Measurements from ENCODE around the gene GLG1.

GLG1 gene

DNA sequence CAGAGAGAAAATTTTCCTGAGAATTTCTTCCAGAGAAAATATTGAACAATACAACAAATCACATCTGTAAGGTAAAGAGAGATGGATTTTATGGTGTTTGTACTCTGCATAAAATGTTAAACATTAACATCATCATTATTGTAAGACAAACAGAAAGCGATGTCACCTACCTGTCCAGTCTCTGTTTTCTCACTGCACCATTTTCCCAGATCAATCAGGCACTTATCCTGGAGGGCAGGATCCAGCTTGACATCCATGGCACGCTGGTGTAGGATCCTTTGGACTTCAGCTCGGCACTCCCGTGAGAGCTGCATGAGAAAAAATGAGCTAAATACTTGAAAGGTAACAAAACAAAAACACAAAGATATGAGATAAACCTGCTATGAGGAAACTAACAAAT lies 129.7 kb downstream of the GLG1 start:
- DNase-seq (ENCODE audit: low read depth, low spot score) = no peak

DNA sequence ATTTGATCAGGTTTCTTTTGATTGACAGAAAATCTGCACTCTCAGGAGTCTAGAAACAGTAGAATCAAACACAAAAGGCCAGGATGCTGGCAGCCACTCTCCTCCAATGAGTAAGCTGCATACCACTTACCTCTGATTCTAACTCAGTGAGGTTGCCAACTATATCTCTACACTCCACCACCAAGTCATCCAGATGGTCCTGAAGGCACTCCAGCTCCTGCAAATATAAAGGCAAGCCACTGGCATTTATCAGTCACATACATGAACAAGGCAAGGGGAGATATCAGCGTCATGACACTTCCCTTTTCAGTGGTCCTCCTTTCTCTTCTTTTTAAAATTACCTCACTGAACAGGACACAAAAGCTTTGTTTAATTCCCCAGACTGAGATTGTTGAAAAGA lies 132.5 kb downstream of the GLG1 start:
- no peak for DNase-seq (ENCODE audit: low read depth, low spot score)

DNA sequence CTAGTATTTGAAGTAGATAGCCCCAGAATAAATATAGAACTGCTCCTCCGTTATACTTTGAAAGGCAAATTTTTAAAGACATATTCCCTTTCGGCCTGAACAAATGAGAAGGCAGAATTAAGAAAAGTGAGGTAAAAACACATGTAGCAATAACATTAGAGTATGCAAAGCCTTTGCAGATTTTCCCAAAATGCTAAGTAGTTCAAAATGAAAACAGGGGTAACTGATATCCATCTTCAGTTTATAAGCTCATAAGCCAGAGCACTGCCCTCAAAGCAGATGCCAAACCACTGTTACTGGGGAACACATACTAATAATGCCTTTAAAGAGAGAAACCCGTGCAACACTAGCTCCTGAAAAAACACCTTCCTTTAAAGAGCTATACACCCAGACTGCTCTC lies 134.4 kb downstream of the GLG1 start:
- DNase-seq (ENCODE audit: low read depth, low spot score) = no peak

DNA sequence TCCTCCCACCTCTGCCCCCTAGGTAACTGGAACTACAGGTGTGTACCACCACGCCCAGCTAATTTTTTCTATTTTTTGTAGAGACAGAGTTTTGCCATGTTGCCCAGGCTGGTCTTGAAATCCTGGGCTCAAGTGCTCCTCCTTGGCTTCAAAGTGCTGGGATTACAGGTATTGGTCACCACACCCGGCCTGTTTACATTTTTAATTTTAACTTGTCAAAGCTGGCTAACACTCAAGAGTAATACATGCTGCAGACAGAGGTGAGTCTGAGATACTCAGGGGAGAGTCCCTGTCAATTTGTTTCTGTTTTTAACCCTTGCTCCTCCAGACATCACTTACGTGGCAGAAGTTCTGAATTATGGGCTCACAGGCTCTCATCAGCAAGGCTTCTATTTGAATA lies 134.9 kb downstream of the GLG1 start:
- no peak for DNase-seq (ENCODE audit: low read depth, low spot score)

DNA sequence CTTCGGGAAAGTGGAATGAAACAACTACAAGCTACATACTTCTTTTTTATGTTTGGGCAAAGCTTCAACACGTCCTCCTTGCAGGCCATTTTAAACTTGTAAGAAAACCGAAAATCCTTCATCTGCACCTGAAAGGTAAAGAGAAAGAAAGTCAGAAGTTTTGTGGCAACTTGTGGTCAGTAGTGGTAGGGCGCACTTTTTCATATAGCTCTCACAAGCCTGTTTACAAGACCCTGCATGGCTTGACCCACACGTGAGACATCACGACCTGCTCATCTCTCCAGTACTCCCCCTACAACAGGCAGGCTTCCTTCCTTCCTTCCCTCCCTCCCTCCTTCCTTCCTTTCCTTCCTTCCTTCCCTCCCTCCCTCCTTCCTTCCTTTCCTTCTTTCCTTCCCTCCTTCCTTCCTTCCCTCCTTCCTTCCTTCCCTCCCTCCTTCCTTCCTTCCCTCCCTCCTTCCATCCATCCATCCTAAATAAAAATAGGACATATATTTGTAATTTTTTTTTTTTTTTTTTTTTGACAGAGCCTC lies 136.9 kb downstream of the GLG1 start:
- DNase-seq (ENCODE audit: low read depth, low spot score) = no peak

DNA sequence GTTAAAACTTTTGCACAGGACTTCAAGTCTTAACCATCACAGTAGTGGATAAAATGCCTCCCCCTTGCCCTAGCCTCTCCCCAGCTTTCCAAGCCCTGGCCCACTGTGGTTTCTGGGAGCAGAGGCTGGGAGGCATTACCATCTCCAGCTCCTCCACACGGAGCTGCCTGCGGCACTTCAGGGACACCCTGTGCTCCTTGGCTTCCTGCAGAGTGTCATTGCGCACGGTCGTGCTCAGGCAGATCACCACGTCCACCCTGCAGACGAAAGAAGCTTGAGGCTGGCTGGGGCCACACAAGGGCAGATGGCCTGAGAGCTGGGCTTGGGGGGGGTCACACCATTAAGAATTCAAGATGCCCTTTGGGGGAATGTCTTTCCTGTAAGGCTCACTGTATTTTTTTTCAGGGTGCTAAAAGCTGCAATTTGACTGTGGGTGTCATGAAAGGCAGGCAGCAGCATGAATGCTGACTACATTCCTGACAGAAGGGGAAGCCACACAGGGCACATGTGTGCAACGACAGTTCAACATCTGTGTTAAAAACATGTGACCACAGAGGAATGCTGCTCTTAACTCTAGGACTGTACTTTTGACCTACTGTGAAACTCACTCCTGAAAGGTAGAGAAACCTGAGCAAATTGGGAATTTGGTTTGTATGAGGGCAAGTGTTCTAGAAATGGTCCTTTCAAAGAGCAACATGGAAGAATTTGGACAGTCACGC lies 137.9 kb downstream of the GLG1 start:
- no peak for DNase-seq (ENCODE audit: low read depth, low spot score)

DNA sequence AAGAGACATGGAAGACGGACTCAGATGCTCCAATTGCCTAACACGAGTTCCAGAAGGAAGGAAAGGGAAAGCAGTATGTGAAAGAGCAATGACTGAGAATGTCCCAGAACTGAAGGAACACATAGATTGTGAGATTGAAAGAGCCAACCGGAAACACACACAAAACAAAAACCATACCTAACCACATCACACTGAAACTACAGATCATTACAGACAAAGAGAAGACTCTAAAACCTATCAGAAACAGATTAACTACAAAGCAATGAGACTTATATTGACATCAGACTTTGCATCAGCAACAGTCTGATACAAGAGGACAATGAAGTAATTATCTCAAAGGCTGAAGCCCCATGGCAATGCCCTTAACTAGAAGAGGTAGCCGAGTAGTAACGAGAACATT lies 140.0 kb downstream of the GLG1 start:
- DNase-seq (ENCODE audit: low read depth, low spot score) = no peak

DNA sequence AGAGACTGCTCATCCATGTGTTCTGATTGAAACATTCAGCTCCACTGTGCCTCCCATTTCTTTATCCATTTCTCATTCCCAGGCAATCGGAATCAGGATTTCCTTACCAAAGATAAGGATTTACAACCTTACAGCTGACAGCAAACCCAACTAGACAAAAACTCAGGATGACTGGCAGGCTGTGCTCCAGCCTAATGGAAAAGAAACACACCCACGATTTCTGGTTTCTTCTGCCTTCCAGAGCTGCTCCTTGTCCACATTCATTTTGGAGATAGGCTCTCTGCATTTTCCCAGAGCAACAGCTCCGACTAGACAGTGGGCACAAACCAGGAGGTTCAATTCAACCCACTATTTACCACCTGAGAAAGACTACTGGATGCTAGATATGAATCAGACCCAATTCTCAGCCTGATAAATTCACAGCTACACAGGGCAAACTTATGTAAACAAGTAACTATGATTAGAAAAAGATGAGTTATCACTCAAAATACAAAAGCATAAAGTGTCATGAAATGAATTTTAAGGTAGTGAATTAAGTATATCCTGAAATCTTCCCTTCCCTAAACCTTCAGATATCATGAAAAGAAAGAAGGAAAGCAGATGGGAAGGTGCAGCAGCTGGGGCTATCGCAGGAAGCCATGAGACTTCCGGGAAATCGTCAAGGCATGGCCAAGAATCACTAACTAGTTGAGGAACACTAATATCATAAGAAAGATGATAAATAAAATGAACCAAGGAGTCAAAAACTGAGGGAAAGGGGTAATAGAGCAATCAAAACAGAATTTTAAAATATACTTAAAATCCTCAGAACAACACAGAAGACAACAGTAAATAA lies 140.8 kb downstream of the GLG1 start:
- no peak for DNase-seq (ENCODE audit: low read depth, low spot score)

DNA sequence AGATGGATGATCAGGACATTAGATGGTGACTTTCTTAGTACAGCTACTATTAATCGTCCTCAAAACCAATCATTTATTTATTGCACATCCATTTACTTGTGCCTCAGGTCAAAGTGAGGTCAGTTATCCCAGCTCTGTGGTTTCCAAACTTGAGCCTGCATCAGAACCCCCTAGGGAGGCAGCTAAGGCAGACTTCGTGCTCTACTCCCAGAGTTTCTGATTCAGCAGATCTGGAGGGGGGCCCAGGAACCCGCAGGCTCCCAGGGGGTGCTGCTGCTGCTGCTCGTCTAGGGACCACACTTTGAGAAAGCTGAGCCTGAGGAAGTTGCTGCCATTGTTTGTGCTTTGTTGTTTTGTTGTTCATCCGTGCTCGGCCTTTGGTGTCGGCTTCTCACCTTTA lies 141.6 kb downstream of the GLG1 start:
- no peak for DNase-seq (ENCODE audit: low read depth, low spot score)

DNA sequence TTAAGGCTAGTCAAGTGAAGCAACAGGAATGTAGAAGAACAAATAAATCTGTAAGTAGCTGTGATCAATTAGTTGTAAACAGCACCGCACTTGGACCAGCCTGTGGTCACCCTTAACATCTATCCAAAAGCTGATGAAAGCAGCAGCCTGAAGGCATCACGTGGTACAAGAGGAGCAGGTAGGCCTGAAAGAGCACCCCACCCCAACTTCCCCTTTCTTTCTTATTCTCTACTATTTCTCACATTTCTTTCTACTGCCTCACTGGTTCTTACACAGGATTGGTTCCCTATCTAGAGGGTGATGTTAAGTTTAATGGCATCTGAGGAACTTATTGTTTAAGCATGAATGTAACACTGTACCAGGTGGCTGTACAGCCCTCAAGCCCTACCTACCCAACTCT lies 143.0 kb downstream of the GLG1 start:
- DNase-seq (ENCODE audit: low read depth, low spot score) = no peak

DNA sequence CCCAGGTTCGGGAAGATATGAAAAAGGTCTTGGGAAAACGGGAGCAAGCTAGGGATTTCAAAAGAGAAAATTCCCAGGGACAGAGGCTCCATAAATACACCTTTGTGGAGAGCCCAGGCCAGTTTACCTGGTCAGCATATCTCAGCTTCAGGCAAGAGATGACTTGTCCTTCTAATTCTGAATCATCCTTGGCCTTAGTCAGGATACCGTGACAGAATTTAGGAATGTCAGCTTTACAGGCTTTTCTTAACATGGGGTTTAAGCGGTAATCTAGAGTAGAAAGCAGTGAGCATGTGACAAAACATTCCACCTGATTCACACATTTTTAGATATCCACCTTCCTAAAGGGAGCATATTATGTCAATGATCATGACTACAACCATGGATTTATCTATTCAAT lies 144.6 kb downstream of the GLG1 start:
- no peak for DNase-seq (ENCODE audit: low read depth, low spot score)

DNA sequence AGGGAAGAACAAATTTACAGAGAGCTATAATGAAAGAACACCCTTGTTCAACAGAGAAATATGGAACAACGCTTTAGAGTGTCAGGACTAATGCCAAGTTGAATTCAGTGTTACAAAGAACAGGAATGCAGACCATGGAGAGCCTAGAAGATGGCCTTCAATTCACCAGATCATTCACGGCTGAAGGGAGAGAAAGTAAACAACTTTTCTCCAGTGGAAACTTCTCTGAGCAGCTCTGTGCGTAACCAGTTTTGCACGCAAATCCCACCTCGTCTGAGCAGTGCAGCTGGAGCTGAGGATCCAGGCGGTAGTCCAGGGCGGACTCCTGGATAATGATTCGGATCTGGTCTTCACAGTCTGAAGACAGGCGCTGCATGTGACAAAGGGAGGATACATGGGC lies 145.1 kb downstream of the GLG1 start:
- no peak for DNase-seq (ENCODE audit: low read depth, low spot score)

DNA sequence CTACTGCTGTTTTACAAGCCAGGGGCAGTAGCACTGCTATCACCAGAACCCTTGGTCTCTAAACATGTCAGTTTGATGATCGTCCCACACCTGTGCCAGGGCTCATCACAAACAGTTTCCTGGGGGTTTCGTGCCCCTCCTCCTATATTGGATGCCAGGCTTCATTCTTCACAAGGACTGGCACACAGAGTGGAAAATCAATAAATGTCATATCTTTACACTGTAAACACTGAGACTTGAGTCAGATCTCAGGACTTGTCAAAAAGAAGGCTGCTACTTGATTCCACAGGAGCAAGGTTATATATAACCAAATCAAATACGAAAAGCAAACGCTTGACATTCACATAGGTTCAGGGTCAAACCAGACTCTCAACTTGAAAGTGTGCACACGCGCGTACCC lies 146.4 kb downstream of the GLG1 start:
- DNase-seq (ENCODE audit: low read depth, low spot score) = no peak

DNA sequence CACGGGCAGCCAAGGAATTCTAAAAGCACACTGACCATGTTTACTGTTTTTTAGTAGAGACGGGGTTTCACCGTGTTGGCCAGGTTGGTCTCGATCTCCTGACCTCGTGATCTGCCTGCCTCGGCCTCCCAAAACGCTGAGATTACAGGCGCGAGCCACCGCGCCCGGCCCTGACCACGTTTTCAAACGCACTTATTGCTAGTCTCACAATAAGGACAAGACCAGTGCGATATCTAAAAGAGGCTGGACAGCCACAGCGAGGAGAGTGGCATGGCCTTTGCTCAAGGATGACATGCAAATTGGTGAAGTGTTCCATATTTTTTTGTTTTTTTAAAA lies 150.7 kb downstream of the GLG1 start:
- DNase-seq (ENCODE audit: low read depth, low spot score) = no peak

DNA sequence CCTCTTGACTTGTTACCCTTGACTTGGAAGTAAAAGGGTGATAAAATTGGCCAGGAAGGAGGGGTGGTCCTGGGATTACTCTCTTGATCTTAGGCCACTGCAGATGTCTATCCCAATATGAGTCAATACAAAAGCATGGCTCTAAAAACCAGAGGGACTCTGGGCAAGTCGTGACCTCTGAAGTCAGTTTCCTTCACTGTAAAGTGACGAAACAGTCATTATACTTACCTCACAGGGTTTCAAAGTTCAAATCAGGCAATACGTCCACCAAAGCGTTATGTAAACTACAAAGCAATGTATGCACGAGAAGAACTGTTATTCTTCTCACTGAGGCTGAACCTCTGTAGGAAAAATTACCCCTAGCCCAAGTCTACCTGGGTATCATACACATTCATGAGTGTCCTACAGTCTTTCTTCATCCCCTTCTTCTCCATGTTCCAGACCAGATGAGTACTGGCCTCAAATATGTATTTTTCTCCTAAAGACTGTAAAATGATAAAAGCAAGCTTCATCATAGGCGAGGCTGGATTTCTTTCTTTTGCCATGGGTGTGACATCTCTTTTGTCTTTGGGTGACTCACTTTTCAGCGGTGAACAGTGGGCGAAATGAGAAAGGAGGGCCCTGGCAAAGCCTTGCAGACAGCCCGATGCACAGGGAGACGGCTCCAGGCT lies 151.2 kb downstream of the GLG1 start:
- no peak for DNase-seq (ENCODE audit: low read depth, low spot score)

DNA sequence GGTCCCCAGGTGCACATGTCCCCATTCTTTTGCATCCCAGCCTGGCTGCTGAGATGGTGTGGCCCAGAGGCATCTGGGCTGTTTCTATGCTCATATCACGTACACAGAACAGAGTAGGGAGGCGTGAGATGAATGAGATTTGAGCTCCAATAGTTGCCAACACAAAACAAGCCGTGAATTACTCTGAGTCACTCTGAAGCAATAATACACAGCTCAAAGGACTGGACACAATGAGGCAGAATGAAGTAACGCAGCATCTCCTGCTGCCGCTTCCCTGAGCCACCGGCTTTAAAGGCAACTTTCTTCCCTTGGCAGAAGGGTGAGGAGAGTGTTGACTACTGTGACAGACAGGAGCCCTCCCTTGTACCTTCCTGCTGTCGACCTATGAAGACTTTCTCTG lies 151.7 kb downstream of the GLG1 start:
- DNase-seq (ENCODE audit: low read depth, low spot score) = no peak

DNA sequence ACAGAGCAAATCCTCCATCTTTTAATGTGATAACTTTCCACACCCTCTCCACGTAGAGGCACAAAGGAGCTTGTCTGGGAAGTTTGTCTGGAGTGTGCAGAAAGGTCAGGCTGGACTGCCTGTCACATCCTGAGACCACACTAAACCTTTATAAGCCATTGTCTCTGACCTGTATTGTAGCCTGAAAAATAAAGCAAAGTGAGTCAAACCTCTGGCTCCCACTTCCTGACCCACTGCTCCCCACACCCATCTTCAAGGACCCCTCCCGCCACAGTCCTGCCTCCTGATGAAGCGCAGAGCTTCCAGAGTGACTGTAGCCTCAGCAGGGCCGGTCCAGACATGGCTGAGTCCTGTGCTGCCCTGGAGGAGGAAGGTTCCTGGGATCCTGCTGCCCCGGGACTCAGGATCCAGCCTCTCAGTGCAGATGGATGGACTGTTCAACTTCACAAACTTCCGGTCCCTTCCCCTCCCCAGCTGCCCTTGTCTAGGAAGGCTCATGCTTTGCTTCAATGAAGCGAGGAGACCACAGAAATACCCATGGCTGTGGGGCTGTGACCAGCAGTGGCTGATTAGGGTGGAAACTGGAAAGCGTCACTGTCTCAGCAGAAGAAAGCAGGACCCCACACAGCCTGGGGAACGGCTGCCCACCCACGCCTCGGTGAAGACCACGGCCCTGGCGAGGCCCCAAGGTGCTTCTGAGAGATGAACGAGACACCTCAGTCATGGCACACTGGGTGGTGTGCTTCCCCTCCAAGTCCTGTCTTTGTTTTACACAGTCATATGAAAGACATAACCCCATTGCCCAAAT lies 154.8 kb downstream of the GLG1 start:
- no peak for DNase-seq (ENCODE audit: low read depth, low spot score)

DNA sequence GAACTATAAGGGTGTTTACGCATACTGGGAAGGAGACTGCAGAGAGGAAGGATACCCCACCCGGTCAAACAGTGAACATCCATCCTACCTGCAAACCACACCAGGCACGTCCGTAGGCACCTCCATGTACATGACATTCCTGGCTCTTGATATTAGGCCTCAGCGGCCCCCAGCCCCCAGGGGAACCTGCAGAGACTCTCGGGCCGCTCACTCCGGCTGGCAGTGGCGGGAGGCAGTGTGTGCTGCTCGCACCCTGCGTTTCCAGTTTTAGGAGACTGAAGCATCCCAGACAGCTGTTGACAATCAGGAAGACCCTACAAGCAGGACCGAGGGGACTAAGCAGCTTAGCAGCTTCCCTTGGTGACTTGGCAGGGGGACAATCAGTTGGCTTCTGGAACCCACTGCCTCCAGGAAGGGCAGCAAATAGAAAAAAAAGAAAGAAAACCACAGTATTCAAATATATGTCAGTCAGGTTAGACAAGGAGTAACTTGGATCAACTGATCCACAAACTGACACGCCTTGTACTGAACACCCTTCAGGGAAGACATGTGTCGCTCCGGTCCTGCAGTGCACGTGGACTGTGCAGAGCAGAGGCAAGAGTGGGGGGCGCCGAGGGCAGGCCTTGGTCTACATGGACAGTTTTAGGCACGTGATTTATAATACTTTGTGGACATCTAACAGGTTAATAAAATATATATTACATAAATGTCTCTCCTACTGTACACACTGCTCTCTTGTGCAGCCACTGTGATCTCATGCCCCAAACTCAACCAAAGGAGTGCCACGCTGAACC lies 155.8 kb downstream of the GLG1 start:
- no peak for DNase-seq (ENCODE audit: low read depth, low spot score)

DNA sequence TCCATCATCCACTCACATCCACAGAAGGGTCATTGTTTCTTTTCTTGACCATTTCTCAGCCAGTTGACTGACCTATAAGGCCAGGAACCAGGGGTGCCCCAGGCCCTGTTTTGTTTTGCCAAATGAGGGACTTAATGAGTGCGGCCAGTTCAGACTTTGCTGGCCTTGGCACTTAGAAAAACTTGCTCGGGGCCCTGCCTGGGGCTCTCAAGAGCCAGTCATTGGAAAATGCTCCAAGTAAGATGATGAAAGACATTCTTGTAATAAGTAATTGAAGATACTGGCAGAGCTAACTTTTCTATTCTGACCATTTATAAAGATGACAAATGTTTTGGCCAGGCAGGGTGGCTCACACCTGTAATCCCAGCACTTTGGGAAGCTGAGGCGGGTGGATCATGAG lies 156.7 kb downstream of the GLG1 start:
- DNase-seq (ENCODE audit: low read depth, low spot score) = no peak

DNA sequence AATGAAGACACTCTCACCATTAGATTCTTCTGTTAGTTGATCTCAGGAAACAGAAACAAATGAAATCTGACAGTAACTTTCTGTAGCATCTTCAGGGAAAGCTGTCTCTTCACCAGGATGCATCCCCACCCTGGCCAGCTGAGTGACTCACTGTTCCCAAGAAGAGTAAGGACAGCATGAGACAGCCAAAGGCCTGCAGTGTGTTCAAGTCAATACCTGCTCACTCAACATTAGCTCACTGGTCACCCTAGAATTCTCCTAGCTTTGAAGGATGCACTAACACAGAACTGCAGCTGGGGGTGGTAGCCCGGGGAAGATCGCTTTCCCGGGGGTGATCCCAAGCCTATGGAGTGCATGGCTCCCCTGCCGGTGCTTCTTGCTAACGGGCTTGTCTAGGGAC lies 157.4 kb downstream of the GLG1 start:
- DNase-seq (ENCODE audit: low read depth, low spot score) = no peak

DNA sequence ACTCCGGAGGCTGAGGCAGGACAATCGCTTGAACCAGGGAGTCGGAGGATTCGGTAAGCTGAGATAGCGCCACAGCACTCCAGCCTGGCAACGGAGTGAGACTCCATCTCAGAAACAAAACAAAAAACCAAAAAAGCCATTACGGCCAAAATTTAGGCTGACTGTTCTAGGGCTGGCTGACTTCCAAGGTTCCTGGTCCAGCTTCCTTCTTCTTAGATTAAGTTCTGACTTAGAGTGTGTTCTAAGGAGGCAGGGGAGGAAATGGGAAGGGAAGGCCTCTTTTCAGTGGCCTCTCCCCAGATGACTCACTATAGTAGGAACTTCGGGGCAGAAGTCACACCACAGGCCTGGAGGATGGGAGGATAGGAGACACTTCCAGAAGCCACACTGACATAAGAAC lies 157.9 kb downstream of the GLG1 start:
- DNase-seq (ENCODE audit: low read depth, low spot score) = no peak
